Cardiac muscle cell (in vitro differentiated cells and primary cell): ENCODE measurements around the gene LPAR1. TPM values are rescaled to one million over a fixed set of nuclear protein-coding genes. Genes with fewer than 3 reads are reported as not detected.
A peak's percentile ranks its signal among the peaks of the same experiment; 100 is the strongest.

Experiments
- DNase-seq, 2 donors: peaks; one replicate each; pipeline versions ENCODE4 v3.0.0 to v3.0.0-alpha.2; 2010 to 2017; ENCODE audit warnings: low read depth in 1 of 2, low spot score in 1 of 2
- H3K27ac ChIP-seq: fragments of 200-600 bp; sonication (generic); 2 replicates; pipeline ENCODE4 v1.5.1; 2016
- H3K27me3 ChIP-seq: fragments of 200-600 bp; sonication (generic); 2 replicates; pipeline ENCODE4 v1.6.0; 2016; ENCODE audit warnings: control low read depth
- H3K36me3 ChIP-seq: fragments of 200-600 bp; sonication (generic); 2 replicates; pipeline ENCODE4 v1.5.1; 2016; ENCODE audit warnings: control low read depth
- H3K4me1 ChIP-seq: fragments of 200-600 bp; sonication (generic); 2 replicates; pipeline ENCODE4 v1.8.1; 2017; ENCODE audit warnings: low read depth, mild to moderate bottlenecking, mixed run types
- H3K4me3 ChIP-seq: fragments of 200-600 bp; sonication (generic); 2 replicates; pipeline ENCODE4 v1.5.1; 2016; ENCODE audit warnings: mild to moderate bottlenecking
- H3K9me3 ChIP-seq: fragments of 200-600 bp; sonication (generic); 2 replicates; pipeline ENCODE4 v1.5.1; 2017; ENCODE audit warnings: low read depth, mild to moderate bottlenecking, control low read depth
- CTCF ChIP-seq: IDR thresholded peaks from 2 replicates; pipeline ENCODE4 v1.5.1; 2012; ENCODE audit warnings: low read depth, mild to moderate bottlenecking, low read length
- polyA plus RNA-seq: library from polyadenylated mRNA; unstranded; fragments of >200 nt; fragmentation: Nextera tagmentation; extraction: Ambion mirVana; gene quantifications from 2 replicates; pipeline ENCODE4 v1.2.1, GENCODE V29; 2016
- total RNA-seq: library from RNA; depleted of rRNA; stranded (reverse); fragments of >200 nt; gene quantifications from 2 replicates; pipeline ENCODE4 v1.2.3, GENCODE V29; 2016

The LPAR1 gene
- total and polyA plus RNA-seq, 2 experiments from 2014 or later, result 0.77 to 1.9 TPM

- H3K4me1 ChIP-seq, result no peaks in the 10 kb centered on the region
- no peak overlapping the region for H3K27ac ChIP-seq
- H3K27me3 ChIP-seq, result no peaks in the 10 kb centered on the region
- no peaks in the 10 kb centered on the region for H3K9me3 ChIP-seq
- no peak overlapping the region for H3K4me3 ChIP-seq
- no peak for DNase-seq
- H3K36me3 ChIP-seq, result no peaks in the 10 kb centered on the region
- TF ChIP-seq CTCF, result no peak
Measured at GRCh38 chr9:110978516-110978915, 59.8 kb downstream of the LPAR1 start.

GRCh38 chr9:110977259-110977709 lies 61.0 kb downstream of the LPAR1 start:
- Histone ChIP-seq H3K4me3 (no peak overlapping the region), H3K4me1 (no peaks in the 10 kb centered on the region), H3K36me3 (no peaks in the 10 kb centered on the region), H3K27ac (no peak overlapping the region), H3K27me3 (no peaks in the 10 kb centered on the region), H3K9me3 (no peaks in the 10 kb centered on the region)
- TF ChIP-seq CTCF, result no peak
- peak in 1 of 2 donors; percentile 70 for DNase-seq

GRCh38 chr9:110975969-110976368 lies 62.3 kb downstream of the LPAR1 start:
- no peaks in the 10 kb centered on the region for H3K36me3 ChIP-seq
- no peaks in the 10 kb centered on the region for H3K4me1 ChIP-seq
- no peaks in the 10 kb centered on the region for H3K27me3 ChIP-seq
- DNase-seq, result peak in 1 of 2 donors; percentile 49
- H3K9me3 ChIP-seq, result no peaks in the 10 kb centered on the region
- H3K4me3 ChIP-seq, result no peak overlapping the region
- no peak overlapping the region for H3K27ac ChIP-seq
- no peak for TF ChIP-seq CTCF

DNA sequence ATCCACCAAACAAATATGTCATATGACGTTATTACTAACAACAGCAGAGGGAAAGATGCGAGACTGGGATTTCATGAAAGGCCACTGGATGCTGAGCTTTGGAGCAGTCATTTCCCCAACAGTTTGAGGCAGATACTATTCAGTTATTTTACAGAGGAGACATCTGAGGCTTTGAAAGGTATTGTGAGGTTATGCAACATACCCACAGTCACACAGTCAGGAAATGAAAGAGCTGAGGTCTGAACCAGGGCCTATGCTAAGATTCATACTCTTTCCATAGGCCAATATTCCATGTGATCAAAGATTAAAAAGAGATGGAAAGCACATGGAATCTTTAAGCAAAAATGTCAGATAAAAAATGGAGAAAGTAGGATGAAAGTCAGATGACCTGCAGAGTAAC lies 63.0 kb downstream of the LPAR1 start:
- Histone ChIP-seq H3K4me1 (no peaks in the 10 kb centered on the region), H3K4me3 (no peak overlapping the region), H3K27me3 (no peaks in the 10 kb centered on the region), H3K36me3 (no peaks in the 10 kb centered on the region), H3K9me3 (no peaks in the 10 kb centered on the region), H3K27ac (no peak overlapping the region)
- no peak for DNase-seq
- no peak for TF ChIP-seq CTCF

GRCh38 chr9:110971705-110972104 lies 66.6 kb downstream of the LPAR1 start:
- H3K27ac ChIP-seq, result no peak overlapping the region
- H3K4me3 ChIP-seq, result no peak overlapping the region
- DNase-seq, result no peak
- H3K4me1 ChIP-seq, result no peaks in the 10 kb centered on the region
- H3K9me3 ChIP-seq, result no peaks in the 10 kb centered on the region
- no peaks in the 10 kb centered on the region for H3K27me3 ChIP-seq
- no peak for TF ChIP-seq CTCF
- no peaks in the 10 kb centered on the region for H3K36me3 ChIP-seq

DNA sequence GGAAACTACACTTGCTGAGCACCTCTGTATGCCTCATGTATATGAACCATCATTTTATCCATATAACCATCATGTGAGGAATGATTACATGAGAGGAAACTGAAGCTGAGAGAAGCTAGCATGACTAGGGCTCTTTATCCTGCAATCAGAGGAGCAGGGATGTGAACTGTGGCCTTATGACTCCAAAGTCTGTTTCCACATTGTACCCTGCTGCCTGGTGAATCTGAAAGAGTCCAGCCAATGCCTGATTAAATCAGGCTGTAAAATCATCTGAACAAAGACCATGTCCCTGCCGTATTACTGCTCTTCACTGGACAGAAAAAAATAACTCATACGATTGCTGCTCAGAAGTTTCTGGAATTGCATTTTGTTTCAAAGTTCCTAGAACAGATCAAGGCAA lies 67.0 kb downstream of the LPAR1 start:
- Histone ChIP-seq H3K4me3 (no peak overlapping the region), H3K4me1 (no peaks in the 10 kb centered on the region), H3K36me3 (no peaks in the 10 kb centered on the region), H3K9me3 (no peaks in the 10 kb centered on the region), H3K27me3 (no peaks in the 10 kb centered on the region), H3K27ac (no peak overlapping the region)
- TF ChIP-seq CTCF, result no peak
- no peak for DNase-seq
